Bronchial epithelial cell (primary cell): ENCODE measurements around the gene FGF3. TPM values are rescaled to one million over a fixed set of nuclear protein-coding genes. Genes with fewer than 3 reads are reported as not detected.

Experiments used
- DNase-seq: peaks from one replicate; pipeline ENCODE4 v3.0.0-alpha.2; 2010; ENCODE audit warnings: low read depth
- FAIRE-seq: peaks from 2 replicates; lab custom pipeline; 2011; peaks lifted over from hg19 to GRCh38; lab: Jason Lieb, UNC
- H3K27me3 ChIP-seq: 2 replicates; pipeline ENCODE4 v1.5.1; 2011; ENCODE audit warnings: low read length; ENCODE audit not compliant: control insufficient read depth, insufficient read depth
- H3K36me3 ChIP-seq: 2 replicates; pipeline ENCODE4 v1.5.1; 2011; ENCODE audit warnings: low read length; ENCODE audit not compliant: control insufficient read depth, insufficient read depth
- H3K4me3 ChIP-seq: 2 replicates; pipeline ENCODE4 v1.5.1; 2011; ENCODE audit warnings: mild to moderate bottlenecking, low read depth, low read length, control low read depth
- total RNA-seq: library from RNA; depleted of rRNA; stranded (reverse); fragments of >200 nt; gene quantifications from 2 replicates; pipeline ENCODE4 v1.2.1, GENCODE V29; 2014
- TF ChIP-seq, protein P1 (sequence below): IDR thresholded peaks from 2 replicates; pipeline ENCODE4 v1.5.1; 2011; ENCODE audit warnings: mild to moderate bottlenecking, moderate library complexity, low read length, control low read depth, inconsistent platforms; ENCODE audit not compliant: insufficient read depth, severe bottlenecking

Gene FGF3
- total RNA-seq, 1 donor from 2014 or later, result not detected

GRCh38 chr11:69854713-69855112 is 35.5 kb upstream of the FGF3 start:
- peak; percentile 75 for DNase-seq
- no peak for FAIRE-seq

GRCh38 chr11:69852056-69852455 is 32.8 kb upstream of the FGF3 start:
- DNase-seq (no peak), FAIRE-seq (no peak)
- peaks cover 2% of the 10 kb centered on the region for H3K27me3 ChIP-seq
- H3K36me3 ChIP-seq, result no peaks in the 10 kb centered on the region
- no peak overlapping the region for H3K4me3 ChIP-seq
- TF ChIP-seq, protein P1, sequence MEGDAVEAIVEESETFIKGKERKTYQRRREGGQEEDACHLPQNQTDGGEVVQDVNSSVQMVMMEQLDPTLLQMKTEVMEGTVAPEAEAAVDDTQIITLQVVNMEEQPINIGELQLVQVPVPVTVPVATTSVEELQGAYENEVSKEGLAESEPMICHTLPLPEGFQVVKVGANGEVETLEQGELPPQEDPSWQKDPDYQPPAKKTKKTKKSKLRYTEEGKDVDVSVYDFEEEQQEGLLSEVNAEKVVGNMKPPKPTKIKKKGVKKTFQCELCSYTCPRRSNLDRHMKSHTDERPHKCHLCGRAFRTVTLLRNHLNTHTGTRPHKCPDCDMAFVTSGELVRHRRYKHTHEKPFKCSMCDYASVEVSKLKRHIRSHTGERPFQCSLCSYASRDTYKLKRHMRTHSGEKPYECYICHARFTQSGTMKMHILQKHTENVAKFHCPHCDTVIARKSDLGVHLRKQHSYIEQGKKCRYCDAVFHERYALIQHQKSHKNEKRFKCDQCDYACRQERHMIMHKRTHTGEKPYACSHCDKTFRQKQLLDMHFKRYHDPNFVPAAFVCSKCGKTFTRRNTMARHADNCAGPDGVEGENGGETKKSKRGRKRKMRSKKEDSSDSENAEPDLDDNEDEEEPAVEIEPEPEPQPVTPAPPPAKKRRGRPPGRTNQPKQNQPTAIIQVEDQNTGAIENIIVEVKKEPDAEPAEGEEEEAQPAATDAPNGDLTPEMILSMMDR, result no peak

More at GRCh38 chr11:69854713-69855112, 35.5 kb upstream of the FGF3 start:
- Histone ChIP-seq H3K36me3 (no peaks in the 10 kb centered on the region), H3K4me3 (no peak overlapping the region), H3K27me3 (peaks cover 2% of the 10 kb centered on the region)
- TF ChIP-seq, protein P1, result no peak

- TF ChIP-seq, protein P1, result no peak
Observed at GRCh38 chr11:69848201-69848600, 29.0 kb upstream of the FGF3 start.

GRCh38 chr11:69844396-69844795 is 25.2 kb upstream of the FGF3 start:
- no peaks in the 10 kb centered on the region for H3K36me3 ChIP-seq
- no peaks in the 10 kb centered on the region for H3K27me3 ChIP-seq
- no peak overlapping the region for H3K4me3 ChIP-seq
- no peak for FAIRE-seq
- TF ChIP-seq, protein P1, result no peak
- DNase-seq, result no peak

More at GRCh38 chr11:69848201-69848600, 29.0 kb upstream of the FGF3 start:
- no peaks in the 10 kb centered on the region for H3K36me3 ChIP-seq
- FAIRE-seq, result no peak
- H3K4me3 ChIP-seq, result no peak overlapping the region
- peaks cover 2% of the 10 kb centered on the region for H3K27me3 ChIP-seq
- DNase-seq, result peak; percentile 47

DNA sequence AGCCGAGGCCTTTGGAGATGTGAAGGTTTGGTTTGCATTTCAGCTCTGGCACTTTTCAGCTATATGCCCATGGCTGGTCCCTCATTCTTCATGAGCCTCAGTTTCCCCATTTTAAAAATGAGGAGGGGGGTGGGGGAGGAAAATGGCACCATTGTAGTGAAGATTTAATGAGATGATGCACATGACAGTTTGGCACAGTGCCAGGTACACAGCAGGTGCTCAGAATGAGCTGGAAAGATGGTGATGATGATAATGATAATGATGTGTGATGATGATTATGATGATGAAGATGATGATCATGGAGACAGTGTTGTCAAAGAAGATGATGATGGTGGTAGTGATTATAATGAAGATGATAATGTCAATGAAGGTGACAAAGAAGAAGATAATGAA is 24.3 kb upstream of the FGF3 start:
- TF ChIP-seq, protein P1, result no peak
- Histone ChIP-seq H3K36me3 (no peaks in the 10 kb centered on the region), H3K27me3 (no peaks in the 10 kb centered on the region), H3K4me3 (no peak overlapping the region)
- no peak for DNase-seq
- FAIRE-seq, result no peak

DNA sequence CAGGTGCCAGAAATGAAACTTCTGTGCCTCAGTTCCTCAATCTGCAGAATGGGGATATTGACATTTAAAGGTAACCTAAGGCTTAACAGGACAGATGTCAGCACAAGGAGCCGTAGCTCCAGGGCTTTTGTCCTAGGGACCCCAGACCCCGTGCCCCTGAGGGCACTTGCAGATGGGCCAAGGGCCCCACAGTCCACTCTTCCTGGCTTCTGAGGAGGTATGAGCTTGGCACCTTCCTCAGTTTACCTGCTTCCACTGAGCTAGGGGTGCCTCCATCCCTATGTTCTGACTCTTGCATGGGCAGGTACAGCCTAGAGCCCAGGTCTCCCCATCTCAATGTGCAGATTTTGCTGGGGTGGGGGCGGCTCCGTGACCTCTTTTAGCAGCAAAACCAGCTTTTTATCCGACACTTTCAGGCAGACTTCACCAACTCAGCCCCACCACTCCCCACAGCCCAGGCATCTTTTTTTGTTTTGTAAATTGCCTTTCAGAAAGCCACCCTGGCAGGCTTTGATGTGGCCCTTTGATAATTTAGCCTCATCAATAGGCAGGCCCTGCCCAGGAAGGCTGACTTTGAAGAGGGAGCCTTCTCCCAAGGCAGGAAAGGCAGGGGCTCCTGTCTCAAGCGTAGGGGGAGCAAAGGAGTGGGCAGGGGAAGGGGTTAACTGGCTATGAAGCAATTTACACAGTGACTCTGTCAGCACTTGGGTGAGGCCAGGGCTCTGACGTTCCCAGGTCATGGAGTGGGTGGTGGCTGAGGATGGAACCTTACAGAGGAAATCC is 23.7 kb upstream of the FGF3 start:
- DNase-seq (no peak), FAIRE-seq (no peak)
- H3K4me3 ChIP-seq, result no peak overlapping the region
- H3K36me3 ChIP-seq, result no peaks in the 10 kb centered on the region
- TF ChIP-seq, protein P1, result no peak
- no peaks in the 10 kb centered on the region for H3K27me3 ChIP-seq
